Karpas-422 (cell line): ENCODE results near the gene POFUT2. TPM values are rescaled to one million over a fixed set of nuclear protein-coding genes. Genes with fewer than 3 reads are reported as not detected.

Experiments
- DNase-seq: peaks from one replicate; pipeline ENCODE4 v3.0.0-alpha.2; 2015
- H2AFZ ChIP-seq: fragments of 200-600 bp; sonication (generic); 2 replicates; pipeline ENCODE4 v1.6.1; 2014; ENCODE audit warnings: antibody characterized with exemption, low read length, mixed read lengths
- H3K27ac ChIP-seq: fragments of 200-600 bp; sonication (generic); 2 replicates; pipeline ENCODE4 v1.5.1; 2014; ENCODE audit warnings: mild to moderate bottlenecking, low read length, moderate library complexity
- H3K27me3 ChIP-seq: fragments of 200-600 bp; sonication (generic); 2 replicates; pipeline ENCODE4 v1.6.1; 2014; ENCODE audit warnings: low read length, mixed read lengths
- H3K36me3 ChIP-seq: fragments of 200-600 bp; sonication (generic); 2 replicates; pipeline ENCODE4 v1.6.1; 2014; ENCODE audit warnings: low read length, mixed read lengths; ENCODE audit not compliant: insufficient read depth
- H3K4me1 ChIP-seq: fragments of 200-600 bp; sonication (generic); 2 replicates; pipeline ENCODE4 v1.6.1; 2014; ENCODE audit warnings: mild to moderate bottlenecking, low read length, mixed read lengths
- H3K4me2 ChIP-seq: fragments of 200-600 bp; sonication (generic); 2 replicates; pipeline ENCODE4 v1.6.1; 2014; ENCODE audit warnings: low read length, low read depth, mild to moderate bottlenecking; ENCODE audit not compliant: poor library complexity, severe bottlenecking
- H3K4me3 ChIP-seq: fragments of 200-600 bp; sonication (generic); 2 replicates; pipeline ENCODE4 v1.5.1; 2014; ENCODE audit warnings: mild to moderate bottlenecking, antibody characterized with exemption, low read length, mixed read lengths
- H3K79me2 ChIP-seq: fragments of 200-600 bp; sonication (generic); 2 replicates; pipeline ENCODE4 v1.6.1; 2014; ENCODE audit warnings: mild to moderate bottlenecking, low read length, mixed read lengths
- H3K9ac ChIP-seq: fragments of 200-600 bp; sonication (generic); 2 replicates; pipeline ENCODE4 v1.6.0; 2014; ENCODE audit warnings: low read length
- H3K9me2 ChIP-seq: fragments of 200-600 bp; sonication (generic), shearing (Covaris generic); replicated peaks from 2 replicates; pipeline ENCODE4 v1.6.0; 2014; ENCODE audit warnings: mild to moderate bottlenecking, low read length, moderate library complexity; ENCODE audit not compliant: insufficient read depth
- H3K9me3 ChIP-seq: fragments of 300-700, 200-600 bp; sonication (generic); 2 replicates; pipeline ENCODE4 v1.6.1; 2014; ENCODE audit warnings: low read length, mixed read lengths
- H4K20me1 ChIP-seq: fragments of 200-600 bp; sonication (generic); 2 replicates; pipeline ENCODE4 v1.6.1; 2014; ENCODE audit warnings: mild to moderate bottlenecking, antibody characterized with exemption, low read length, low read depth; ENCODE audit not compliant: insufficient read depth
- total RNA-seq: library from RNA; depleted of rRNA; stranded (reverse); fragments of >200 nt; shearing (Covaris generic); gene quantifications from 2 replicates; pipeline ENCODE4 v1.2.3, GENCODE V29; 2014; ENCODE audit warnings: low replicate concordance

Gene POFUT2
- total RNA-seq, 1 experiment from 2014 or later, result 10.5 TPM

DNA sequence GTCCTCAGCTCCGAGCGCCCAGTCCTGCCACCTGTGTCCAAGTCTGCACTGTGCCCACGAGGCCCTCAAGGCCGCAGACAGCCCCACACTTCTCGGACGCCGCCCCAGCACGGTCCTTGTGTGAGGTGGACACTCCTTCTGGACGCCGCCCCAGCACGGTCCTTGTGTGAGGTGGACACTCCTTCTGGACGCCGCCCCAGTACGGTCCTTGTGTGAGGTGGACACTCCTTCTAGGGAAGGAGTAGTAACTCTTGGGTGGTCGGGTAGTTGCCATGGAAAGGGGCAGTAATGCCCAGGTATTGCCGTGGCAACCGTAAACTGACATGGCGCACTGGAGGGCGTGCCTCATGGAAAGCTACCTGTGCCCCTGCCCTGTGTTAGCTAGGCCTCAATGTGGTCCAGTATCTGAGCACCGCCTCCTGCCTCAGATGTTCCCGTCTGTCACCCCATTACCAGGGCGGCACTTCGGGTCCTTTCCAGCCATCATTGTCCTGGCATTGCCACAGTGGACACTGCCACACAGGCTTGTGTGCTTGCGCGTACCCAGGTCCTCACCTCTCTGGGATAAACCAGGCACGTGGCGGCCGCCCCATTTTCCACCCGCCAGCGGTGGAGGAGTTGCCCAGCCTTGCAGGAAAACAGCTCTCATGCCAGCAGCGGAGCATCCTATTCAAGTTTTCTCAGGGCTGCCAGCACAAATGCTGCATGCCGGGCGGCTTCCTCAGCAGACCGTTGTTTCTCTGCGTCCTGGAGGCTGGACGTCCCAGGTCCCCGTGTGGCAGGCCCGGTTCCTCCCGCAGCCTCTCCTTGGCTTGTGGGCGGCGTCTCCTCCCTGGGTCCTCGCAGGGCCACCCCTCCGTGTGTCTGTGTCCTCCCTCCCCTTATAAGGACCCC, 40.8 kb upstream of the POFUT2 start:
- Histone ChIP-seq H3K4me1 (no peaks in the 10 kb centered on the region), H3K27me3 (no peaks in the 10 kb centered on the region), H3K4me2 (no peak overlapping the region), H3K9me2 (no peaks in the 10 kb centered on the region), H3K36me3 (no peaks in the 10 kb centered on the region), H2AFZ (no peak overlapping the region), H3K4me3 (no peak overlapping the region), H3K9ac (no peak overlapping the region), H3K79me2 (no peaks in the 10 kb centered on the region), H3K9me3 (no peaks in the 10 kb centered on the region), H3K27ac (no peak overlapping the region), H4K20me1 (no peaks in the 10 kb centered on the region)
- DNase-seq, result no peak

GRCh38 chr21:45327441-45328197, 39.9 kb upstream of the POFUT2 start:
- Histone ChIP-seq H3K27ac (no peak overlapping the region), H3K9me3 (no peaks in the 10 kb centered on the region), H3K9ac (no peak overlapping the region), H4K20me1 (no peaks in the 10 kb centered on the region), H3K27me3 (no peaks in the 10 kb centered on the region), H2AFZ (no peak overlapping the region), H3K9me2 (no peaks in the 10 kb centered on the region), H3K4me3 (no peak overlapping the region), H3K79me2 (no peaks in the 10 kb centered on the region), H3K36me3 (no peaks in the 10 kb centered on the region), H3K4me2 (no peak overlapping the region), H3K4me1 (no peaks in the 10 kb centered on the region)
- DNase-seq, result no peak

DNA sequence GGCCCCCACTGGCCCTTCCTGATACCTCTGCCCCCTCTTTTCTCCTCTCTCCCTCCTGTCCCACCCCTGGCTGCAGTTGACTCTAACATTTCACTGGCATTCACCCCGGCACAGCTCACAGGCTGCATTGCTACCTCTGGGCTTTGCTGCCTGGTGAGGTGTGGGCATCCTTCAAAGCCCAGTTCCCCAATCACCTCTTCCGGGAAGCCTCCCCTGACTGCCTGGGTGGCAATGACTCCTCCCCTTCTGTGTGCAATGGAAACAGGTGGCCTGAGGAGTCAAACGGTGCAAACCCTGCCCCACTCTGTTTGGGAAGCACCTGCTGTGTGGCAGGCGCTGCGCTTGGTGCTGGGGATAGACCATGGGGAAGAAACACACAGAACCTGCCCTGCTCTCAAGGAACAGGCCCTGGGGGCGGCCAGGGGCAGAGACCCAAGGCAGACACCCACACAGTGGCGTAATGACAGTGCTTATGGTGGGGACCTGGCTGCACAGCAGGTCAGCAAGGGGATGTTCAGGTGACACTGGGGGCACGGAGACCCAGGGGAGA, 39.3 kb upstream of the POFUT2 start:
- H3K27ac ChIP-seq, result no peak overlapping the region
- no peak overlapping the region for H3K4me3 ChIP-seq
- no peak overlapping the region for H2AFZ ChIP-seq
- no peak overlapping the region for H3K9ac ChIP-seq
- no peak for DNase-seq
- H3K9me2 ChIP-seq, result no peaks in the 10 kb centered on the region
- no peaks in the 10 kb centered on the region for H3K79me2 ChIP-seq
- no peaks in the 10 kb centered on the region for H3K36me3 ChIP-seq
- H3K4me1 ChIP-seq, result no peaks in the 10 kb centered on the region
- no peaks in the 10 kb centered on the region for H3K27me3 ChIP-seq
- no peak overlapping the region for H3K4me2 ChIP-seq
- H3K9me3 ChIP-seq, result no peaks in the 10 kb centered on the region
- H4K20me1 ChIP-seq, result no peaks in the 10 kb centered on the region

- Histone ChIP-seq H3K27ac (no peak overlapping the region), H3K9me3 (no peaks in the 10 kb centered on the region), H3K4me2 (no peak overlapping the region), H2AFZ (no peak overlapping the region), H4K20me1 (no peaks in the 10 kb centered on the region), H3K36me3 (no peaks in the 10 kb centered on the region), H3K27me3 (no peaks in the 10 kb centered on the region), H3K4me1 (no peaks in the 10 kb centered on the region), H3K79me2 (no peaks in the 10 kb centered on the region), H3K9ac (no peak overlapping the region), H3K9me2 (no peaks in the 10 kb centered on the region), H3K4me3 (no peak overlapping the region)
- no peak for DNase-seq
These were observed 38.6 kb upstream of the POFUT2 start for GRCh38 chr21:45326169-45326851.

DNA sequence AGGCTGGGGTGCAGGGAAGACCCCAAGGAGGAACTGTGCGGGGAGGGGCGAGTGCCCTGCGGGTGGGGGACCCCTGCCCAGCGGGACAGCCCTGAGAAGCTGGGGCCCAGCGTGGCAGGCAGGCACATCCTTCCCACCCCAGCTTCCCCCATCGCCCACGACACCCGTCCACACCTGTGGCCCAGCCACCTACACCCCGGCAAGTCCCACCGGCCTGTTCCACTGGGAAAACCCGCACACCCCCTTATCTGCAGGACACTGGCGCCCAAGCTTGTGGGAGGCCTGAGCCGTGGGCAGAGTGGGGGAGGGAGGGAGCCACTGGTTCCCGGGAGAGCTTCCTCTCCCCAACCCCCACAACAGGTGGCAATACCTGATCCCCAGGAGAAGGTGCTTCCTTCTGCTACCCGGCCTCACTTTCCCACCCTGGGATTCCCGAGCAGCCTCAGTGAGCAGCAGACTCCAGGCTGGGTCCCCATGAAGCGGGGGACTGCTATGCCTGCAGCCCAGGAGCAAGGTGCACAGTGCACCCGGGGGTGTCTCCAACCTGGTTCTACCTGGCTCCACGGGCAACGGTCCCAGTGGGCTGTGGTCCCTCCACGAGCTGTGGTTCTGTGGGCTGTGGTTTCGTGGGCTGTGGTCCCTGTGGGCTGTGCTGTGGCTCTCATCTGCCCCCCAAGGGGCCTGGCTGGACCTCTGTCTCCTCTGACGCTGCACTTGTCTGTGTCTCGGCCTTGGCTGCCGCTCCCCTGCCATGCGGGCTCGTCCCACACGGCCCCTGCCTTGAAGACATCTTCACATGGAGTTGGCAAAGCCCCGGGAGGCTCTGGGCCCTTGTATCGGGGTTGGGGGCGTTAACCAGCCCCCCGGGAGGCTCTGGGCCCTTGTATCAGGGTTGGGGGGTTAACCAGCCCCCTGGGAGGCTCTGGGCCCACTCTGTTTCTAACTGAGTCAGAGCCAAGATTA, 37.8 kb upstream of the POFUT2 start:
- Histone ChIP-seq H3K4me1 (no peaks in the 10 kb centered on the region), H3K36me3 (no peaks in the 10 kb centered on the region), H3K27me3 (no peaks in the 10 kb centered on the region), H3K4me2 (no peak overlapping the region), H4K20me1 (no peaks in the 10 kb centered on the region; the same call in 1 of the 2 replicates), H3K79me2 (no peaks in the 10 kb centered on the region), H3K27ac (no peak overlapping the region), H3K9me3 (no peaks in the 10 kb centered on the region), H3K4me3 (no peak overlapping the region), H2AFZ (no peak overlapping the region), H3K9me2 (no peaks in the 10 kb centered on the region), H3K9ac (no peak overlapping the region)
- no peak for DNase-seq

- H3K4me2 ChIP-seq, result no peak overlapping the region
- H3K4me1 ChIP-seq, result no peaks in the 10 kb centered on the region
- DNase-seq, result no peak
- H3K9me2 ChIP-seq, result no peaks in the 10 kb centered on the region
- no peak overlapping the region for H3K9ac ChIP-seq
- no peak overlapping the region for H2AFZ ChIP-seq
- H3K27me3 ChIP-seq, result no peaks in the 10 kb centered on the region
- no peaks in the 10 kb centered on the region for H3K79me2 ChIP-seq
- no peaks in the 10 kb centered on the region for H3K9me3 ChIP-seq
- H3K27ac ChIP-seq, result no peak overlapping the region
- H4K20me1 ChIP-seq, result no peaks in the 10 kb centered on the region; the same call in 1 of the 2 replicates
- no peaks in the 10 kb centered on the region for H3K36me3 ChIP-seq
- H3K4me3 ChIP-seq, result no peak overlapping the region
These were observed 37.0 kb upstream of the POFUT2 start for GRCh38 chr21:45324489-45325205.
